ENCODE results near the gene ZNF556.

Gene ZNF556

DNA sequence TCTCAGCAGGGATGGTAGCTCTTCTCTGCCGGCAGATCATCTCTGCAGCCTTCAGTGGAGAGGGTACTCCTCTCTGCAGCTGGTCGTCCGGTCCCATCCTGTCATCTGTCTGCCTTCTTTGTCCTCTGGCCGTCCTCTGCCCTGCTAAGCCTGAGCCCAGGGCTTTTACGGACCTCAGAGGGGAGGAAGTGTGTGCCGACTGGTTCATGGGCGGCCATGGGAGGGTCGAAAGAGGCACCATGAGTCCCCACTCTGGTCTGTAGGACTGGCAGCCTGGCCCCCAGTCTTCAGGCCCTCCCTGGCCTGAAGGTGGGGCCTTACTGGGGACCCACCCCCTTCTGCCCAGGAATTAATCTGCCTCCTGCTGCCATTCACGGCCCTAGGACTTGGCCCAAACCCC lies 43.5 kb upstream of the ZNF556 start:
- no peak for ATAC-seq (ENCODE audit: low read depth)
- Histone ChIP-seq H3K9me3 (ENCODE audit: severe bottlenecking) (no peaks in the 10 kb centered on the region), H3K27ac (ENCODE audit: poor library complexity, severe bottlenecking) (no peak overlapping the region), H3K27me3 (ENCODE audit: insufficient read depth, poor library complexity, severe bottlenecking) (no peaks in the 10 kb centered on the region), H3K4me3 (ENCODE audit: severe bottlenecking) (no peak overlapping the region), H3K4me1 (ENCODE audit: insufficient read depth, poor library complexity, severe bottlenecking) (no peaks in the 10 kb centered on the region), H3K36me3 (ENCODE audit: low read depth) (no peaks in the 10 kb centered on the region)
- TF ChIP-seq CTCF (IDR thresholded peaks at IDR 0.05; ENCODE audit: poor library complexity, severe bottlenecking), result no peak
- no peak for DNase-seq (ENCODE audit: low spot score)

DNA sequence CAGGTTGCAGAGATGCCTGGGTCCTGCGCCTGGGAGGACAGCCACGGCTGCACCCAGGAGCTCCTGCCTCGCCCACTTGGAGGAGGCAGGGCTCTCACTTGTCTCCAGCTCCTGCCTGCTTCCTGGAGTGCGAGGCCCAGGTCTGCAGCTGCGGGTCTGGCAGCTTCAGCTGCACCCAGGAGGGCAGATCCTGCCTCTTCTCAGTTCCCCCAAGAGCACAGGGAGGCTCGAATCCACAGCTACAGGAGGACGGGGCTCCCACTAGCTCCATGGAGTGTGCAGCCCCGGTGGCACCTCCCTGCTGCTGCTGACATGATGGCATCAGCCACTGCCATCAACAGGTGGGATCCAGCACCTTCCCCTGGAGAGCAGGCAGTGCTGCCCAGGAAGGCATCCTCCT lies 43.0 kb upstream of the ZNF556 start:
- Histone ChIP-seq H3K9me3 (ENCODE audit: severe bottlenecking) (no peaks in the 10 kb centered on the region), H3K4me3 (ENCODE audit: severe bottlenecking) (no peak overlapping the region), H3K27me3 (ENCODE audit: insufficient read depth, poor library complexity, severe bottlenecking) (no peaks in the 10 kb centered on the region), H3K4me1 (ENCODE audit: insufficient read depth, poor library complexity, severe bottlenecking) (no peaks in the 10 kb centered on the region), H3K36me3 (ENCODE audit: low read depth) (no peaks in the 10 kb centered on the region), H3K27ac (ENCODE audit: poor library complexity, severe bottlenecking) (no peak overlapping the region)
- no peak for ATAC-seq (ENCODE audit: low read depth)
- no peak for DNase-seq (ENCODE audit: low spot score)
- TF ChIP-seq CTCF (IDR thresholded peaks at IDR 0.05; ENCODE audit: poor library complexity, severe bottlenecking), result no peak

DNA sequence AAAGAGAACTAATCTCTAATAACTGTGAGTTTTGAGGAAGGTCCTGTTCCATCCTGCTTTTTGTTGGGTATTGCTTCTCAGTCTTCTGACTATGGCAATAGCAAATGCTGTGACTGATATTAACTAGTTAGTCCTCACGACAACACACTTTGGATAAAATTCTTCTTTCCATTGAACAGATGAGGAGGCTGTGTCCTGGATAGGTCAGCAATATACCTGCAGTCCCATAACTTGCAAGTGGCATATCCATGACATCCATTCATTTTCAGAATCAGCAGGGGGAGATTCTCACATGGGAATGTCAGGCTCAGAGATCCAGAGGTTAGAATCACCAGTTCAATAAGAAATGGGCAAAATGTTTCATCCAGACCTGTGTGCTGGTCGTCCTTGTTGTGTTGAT lies 40.1 kb upstream of the ZNF556 start:
- no peaks in the 10 kb centered on the region for H3K36me3 ChIP-seq (ENCODE audit: low read depth)
- DNase-seq (ENCODE audit: low spot score), result no peak
- no peaks in the 10 kb centered on the region for H3K9me3 ChIP-seq (ENCODE audit: severe bottlenecking)
- H3K27ac ChIP-seq (ENCODE audit: poor library complexity, severe bottlenecking), result no peak overlapping the region
- H3K4me3 ChIP-seq (ENCODE audit: severe bottlenecking), result no peak overlapping the region
- no peak for ATAC-seq (ENCODE audit: low read depth)
- no peaks in the 10 kb centered on the region for H3K27me3 ChIP-seq (ENCODE audit: insufficient read depth, poor library complexity, severe bottlenecking)
- no peaks in the 10 kb centered on the region for H3K4me1 ChIP-seq (ENCODE audit: insufficient read depth, poor library complexity, severe bottlenecking)
- TF ChIP-seq CTCF (IDR thresholded peaks at IDR 0.05; ENCODE audit: poor library complexity, severe bottlenecking), result no peak

- ATAC-seq (ENCODE audit: low read depth) (no peak), DNase-seq (ENCODE audit: low spot score) (no peak)
- no peak overlapping the region for H3K4me3 ChIP-seq (ENCODE audit: severe bottlenecking)
- no peak overlapping the region for H3K27ac ChIP-seq (ENCODE audit: poor library complexity, severe bottlenecking)
- no peaks in the 10 kb centered on the region for H3K27me3 ChIP-seq (ENCODE audit: insufficient read depth, poor library complexity, severe bottlenecking)
- no peaks in the 10 kb centered on the region for H3K4me1 ChIP-seq (ENCODE audit: insufficient read depth, poor library complexity, severe bottlenecking)
- no peaks in the 10 kb centered on the region for H3K36me3 ChIP-seq (ENCODE audit: low read depth)
- no peaks in the 10 kb centered on the region for H3K9me3 ChIP-seq (ENCODE audit: severe bottlenecking)
- TF ChIP-seq CTCF (IDR thresholded peaks at IDR 0.05; ENCODE audit: poor library complexity, severe bottlenecking), result no peak
Observed at GRCh38 chr19:2827840-2828489, 39.2 kb upstream of the ZNF556 start.

DNA sequence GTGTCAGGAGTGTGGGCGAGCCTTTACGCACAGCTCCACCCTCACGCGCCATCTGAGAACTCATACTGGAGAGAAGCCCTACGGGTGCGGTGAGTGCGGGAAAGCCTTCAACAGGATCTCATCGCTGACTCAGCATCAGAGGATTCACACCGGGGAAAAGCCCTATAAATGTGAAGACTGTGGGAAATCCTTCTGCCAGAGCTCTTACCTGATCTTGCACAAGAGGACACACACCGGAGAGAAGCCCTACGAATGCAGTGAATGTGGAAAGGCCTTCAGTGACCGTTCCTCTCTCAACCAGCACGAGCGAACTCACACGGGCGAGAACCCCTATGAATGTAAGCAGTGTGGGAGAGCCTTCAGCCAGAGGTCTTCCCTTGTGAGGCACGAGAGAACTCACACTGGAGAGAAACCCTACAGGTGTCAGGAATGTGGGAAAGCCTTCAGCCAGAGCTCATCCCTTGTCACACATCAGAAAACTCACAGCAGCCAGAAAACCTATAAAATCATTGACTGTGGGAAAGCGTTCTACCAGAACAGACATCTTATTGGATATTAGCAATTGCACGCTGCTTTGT lies 32.8 kb upstream of the ZNF556 start:
- Histone ChIP-seq H3K27me3 (ENCODE audit: insufficient read depth, poor library complexity, severe bottlenecking) (no peaks in the 10 kb centered on the region), H3K27ac (ENCODE audit: poor library complexity, severe bottlenecking) (no peak overlapping the region), H3K4me1 (ENCODE audit: insufficient read depth, poor library complexity, severe bottlenecking) (no peaks in the 10 kb centered on the region), H3K4me3 (ENCODE audit: severe bottlenecking) (no peak overlapping the region), H3K9me3 (ENCODE audit: severe bottlenecking) (peaks cover 4% of the 10 kb centered on the region), H3K36me3 (ENCODE audit: low read depth) (no peaks in the 10 kb centered on the region)
- TF ChIP-seq CTCF (IDR thresholded peaks at IDR 0.05; ENCODE audit: poor library complexity, severe bottlenecking), result no peak
- ATAC-seq (ENCODE audit: low read depth), result no peak
- DNase-seq (ENCODE audit: low spot score), result no peak

Data from RWPE2 (cell line).